Panc1 (cell line): Measurements from ENCODE around the gene DHRS4L2.
"Not testable (repeated sequence)": the region's sequence is repeated elsewhere in the genome, so short reads cannot be mapped to it uniquely, and the experiment has no call there.

ENCODE experiments used
- CTCF ChIP-seq: fragments of 450-650 bp; IDR thresholded peaks from 2 replicates; pipeline ENCODE4 v1.5.1; 2017; ENCODE audit warnings: mild to moderate bottlenecking
- POLR2AphosphoS5 ChIP-seq: IDR thresholded peaks from 2 replicates; pipeline ENCODE4 v1.6.1; 2012; ENCODE audit warnings: mild to moderate bottlenecking, low read depth, low read length, moderate library complexity
- REST ChIP-seq, 2 experiments: IDR thresholded peaks; 2 replicates each; pipeline ENCODE4 v1.6.1; 2011 to 2012; ENCODE audit warnings: low read depth in 2 of 2, control low read depth in 1 of 2, low read length in 1 of 2, mild to moderate bottlenecking in 1 of 2, moderate library complexity in 1 of 2; ENCODE audit not compliant: insufficient read depth in 1 of 2

GRCh38 chr14:24050753-24051152, 62.0 kb downstream of the DHRS4L2 start:
- not testable (repeated sequence) for TF ChIP-seq CTCF; POLR2AphosphoS5; REST (IDR thresholded peaks at IDR 0.05; ENCODE audit: insufficient read depth in 1 of 2, low read depth in 2 of 2, low read length in 1 of 2)
